KMS-11 (cell line): ENCODE results near the gene HTR5A.

Experiments
- H2AFZ ChIP-seq: fragments of 200-600 bp; sonication (generic); 2 replicates; pipeline ENCODE4 v1.6.1; 2016; ENCODE audit warnings: antibody characterized with exemption, mixed run types, low read depth
- H3K27ac ChIP-seq: fragments of 200-600 bp; sonication (generic); 2 replicates; pipeline ENCODE4 v1.6.1; 2016; ENCODE audit warnings: mild to moderate bottlenecking, mixed run types
- H3K27me3 ChIP-seq: fragments of 200-600 bp; sonication (generic); 2 replicates; pipeline ENCODE4 v1.6.1; 2017; ENCODE audit warnings: mild to moderate bottlenecking, low read depth, mixed run types, moderate library complexity; ENCODE audit not compliant: insufficient read depth
- H3K36me3 ChIP-seq: fragments of 200-600 bp; sonication (generic); 2 replicates; pipeline ENCODE4 v1.6.1; 2017; ENCODE audit warnings: mild to moderate bottlenecking, mixed run types; ENCODE audit not compliant: insufficient read depth
- H3K4me1 ChIP-seq: fragments of 200-600 bp; sonication (generic); 2 replicates; pipeline ENCODE4 v1.6.1; 2016; ENCODE audit warnings: mild to moderate bottlenecking, low read depth, mixed run types; ENCODE audit not compliant: poor library complexity, severe bottlenecking
- H3K4me2 ChIP-seq: fragments of 200-600 bp; sonication (generic); 2 replicates; pipeline ENCODE4 v1.7.0; 2016; ENCODE audit warnings: mild to moderate bottlenecking, mixed run types
- H3K4me3 ChIP-seq: fragments of 200-600 bp; sonication (generic); IDR thresholded peaks from 2 replicates; pipeline ENCODE4 v1.6.1; 2017; ENCODE audit warnings: low read depth, low read length, mixed read lengths; ENCODE audit not compliant: insufficient read depth
- H3K79me2 ChIP-seq: fragments of 200-600 bp; sonication (generic); 2 replicates; pipeline ENCODE4 v1.6.1; 2016; ENCODE audit warnings: low read depth, mixed run types; ENCODE audit not compliant: insufficient read depth
- H3K9ac ChIP-seq: fragments of 200-600 bp; sonication (generic); 2 replicates; pipeline ENCODE4 v1.6.1; 2016; ENCODE audit warnings: mild to moderate bottlenecking, mixed run types
- H4K20me1 ChIP-seq: fragments of 200-600 bp; sonication (generic); 2 replicates; pipeline ENCODE4 v1.6.1; 2016; ENCODE audit warnings: mild to moderate bottlenecking, mixed run types; ENCODE audit not compliant: insufficient read depth
- TF ChIP-seq, protein P1 (sequence below): fragments of 200-600 bp; sonication (generic); conservative IDR thresholded peaks from 2 replicates; pipeline ENCODE4 v1.6.1; 2017; ENCODE audit warnings: low read depth, mild to moderate bottlenecking, antibody characterized with exemption, low read length, moderate library complexity, mixed read lengths

HTR5A gene

GRCh38 chr7:155069992-155070751 is at the start of gene HTR5A:
TSS of gene HTR5A (plus strand) at chr7:155070324. CDS start at chr7:155070900, 576 bp downstream.
- H3K9ac ChIP-seq: no peak within 1 kb of the TSS
- H2AFZ ChIP-seq: no peak within 1 kb of the TSS
- TF ChIP-seq, protein P1, sequence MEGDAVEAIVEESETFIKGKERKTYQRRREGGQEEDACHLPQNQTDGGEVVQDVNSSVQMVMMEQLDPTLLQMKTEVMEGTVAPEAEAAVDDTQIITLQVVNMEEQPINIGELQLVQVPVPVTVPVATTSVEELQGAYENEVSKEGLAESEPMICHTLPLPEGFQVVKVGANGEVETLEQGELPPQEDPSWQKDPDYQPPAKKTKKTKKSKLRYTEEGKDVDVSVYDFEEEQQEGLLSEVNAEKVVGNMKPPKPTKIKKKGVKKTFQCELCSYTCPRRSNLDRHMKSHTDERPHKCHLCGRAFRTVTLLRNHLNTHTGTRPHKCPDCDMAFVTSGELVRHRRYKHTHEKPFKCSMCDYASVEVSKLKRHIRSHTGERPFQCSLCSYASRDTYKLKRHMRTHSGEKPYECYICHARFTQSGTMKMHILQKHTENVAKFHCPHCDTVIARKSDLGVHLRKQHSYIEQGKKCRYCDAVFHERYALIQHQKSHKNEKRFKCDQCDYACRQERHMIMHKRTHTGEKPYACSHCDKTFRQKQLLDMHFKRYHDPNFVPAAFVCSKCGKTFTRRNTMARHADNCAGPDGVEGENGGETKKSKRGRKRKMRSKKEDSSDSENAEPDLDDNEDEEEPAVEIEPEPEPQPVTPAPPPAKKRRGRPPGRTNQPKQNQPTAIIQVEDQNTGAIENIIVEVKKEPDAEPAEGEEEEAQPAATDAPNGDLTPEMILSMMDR: no peak
- H3K79me2 ChIP-seq: no peaks in the 10 kb centered on the region
- no peak within 1 kb of the TSS for H3K4me3 ChIP-seq
- no peaks in the 10 kb centered on the region for H4K20me1 ChIP-seq
- H3K27me3 ChIP-seq: no peaks in the 10 kb centered on the region
- no peak within 1 kb of the TSS for H3K27ac ChIP-seq
- H3K4me2 ChIP-seq: peak within 1 kb of the TSS; percentile 32; the same call in 1 of the 2 replicates
- no peaks in the 10 kb centered on the region for H3K36me3 ChIP-seq
- H3K4me1 ChIP-seq: peaks cover 3% of the 10 kb centered on the region

DNA sequence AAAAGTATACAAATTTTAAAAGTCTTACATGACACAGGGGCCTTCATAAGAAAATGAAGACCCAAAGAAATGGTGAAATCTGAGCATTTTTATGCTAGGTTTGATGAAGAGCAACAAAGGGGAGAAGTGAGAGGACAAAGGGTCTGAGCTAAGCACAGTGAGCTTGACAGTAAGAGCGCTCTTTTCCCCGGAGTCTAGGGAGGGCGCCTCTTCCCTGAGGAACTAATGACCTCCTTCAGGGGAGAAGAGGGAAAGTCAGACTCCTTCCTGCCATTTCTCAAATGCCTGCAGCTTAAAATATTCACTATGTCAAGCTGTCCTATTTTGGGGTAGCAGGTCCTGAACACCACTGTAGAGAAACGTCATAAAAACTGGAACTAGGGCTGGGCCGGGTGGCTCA is 49.1 kb upstream of the HTR5A start:
- Histone ChIP-seq H3K36me3 (no peaks in the 10 kb centered on the region), H3K9ac (no peak overlapping the region), H2AFZ (no peak overlapping the region), H3K4me1 (peaks cover under 1% of the 10 kb centered on the region), H3K27me3 (no peaks in the 10 kb centered on the region), H4K20me1 (no peaks in the 10 kb centered on the region), H3K4me3 (no peak overlapping the region), H3K27ac (no peak overlapping the region), H3K79me2 (no peaks in the 10 kb centered on the region), H3K4me2 (no peak overlapping the region)
- TF ChIP-seq, protein P1: no peak

GRCh38 chr7:155021699-155022145 is 48.4 kb upstream of the HTR5A start:
- Histone ChIP-seq H3K36me3 (no peaks in the 10 kb centered on the region), H3K9ac (no peak overlapping the region), H3K27ac (no peak overlapping the region), H4K20me1 (no peaks in the 10 kb centered on the region), H3K4me1 (peaks cover 8% of the 10 kb centered on the region), H3K27me3 (no peaks in the 10 kb centered on the region), H3K4me3 (no peak overlapping the region), H2AFZ (no peak overlapping the region), H3K79me2 (no peaks in the 10 kb centered on the region), H3K4me2 (no peak overlapping the region)
- TF ChIP-seq, protein P1: no peak

GRCh38 chr7:155027879-155028278 is 42.2 kb upstream of the HTR5A start:
- Histone ChIP-seq H3K27ac (peak overlapping the region; percentile 85), H3K36me3 (no peaks in the 10 kb centered on the region), H3K79me2 (no peaks in the 10 kb centered on the region), H3K27me3 (no peaks in the 10 kb centered on the region), H3K4me3 (no peak overlapping the region), H2AFZ (peak overlapping the region; percentile 35; the same call in 1 of the 2 replicates), H3K4me1 (peaks cover 35% of the 10 kb centered on the region), H3K4me2 (peak overlapping the region; percentile 49), H3K9ac (peak overlapping the region; percentile 32), H4K20me1 (no peaks in the 10 kb centered on the region)
- TF ChIP-seq, protein P1: no peak
